Lung (tissue), 12 donors: ENCODE results near the gene CHRNA4. TPM values are rescaled to one million over a fixed set of nuclear protein-coding genes. Genes with fewer than 3 reads are reported as not detected.

Experiments
- ATAC-seq: fragments of 200-7000 bp; cut with Tn5 transposase; one replicate; pipeline ENCODE4 v1.9.1; 2020; ENCODE audit warnings: moderate number of reproducible peaks; ENCODE audit not compliant: insufficient read depth, low FRiP score
- DNase-seq, 3 donors: peaks; one replicate each; pipeline ENCODE4 v3.0.0-alpha.2; 2013 to 2017
- H3K27ac ChIP-seq, 2 donors: one replicate each; pipeline ENCODE4 v1.5.1; 2013; ENCODE audit warnings: mild to moderate bottlenecking in 2 of 2, moderate library complexity in 2 of 2, control low read depth in 1 of 2, inconsistent platforms in 1 of 2, low read depth in 1 of 2, low read length in 1 of 2
- H3K27me3 ChIP-seq, 3 donors: one replicate each; pipeline ENCODE4 v1.5.1; 2013; ENCODE audit warnings: low read length in 2 of 3; ENCODE audit not compliant: control insufficient read depth in 3 of 3, insufficient read depth in 3 of 3
- H3K36me3 ChIP-seq, 4 donors: one replicate each; pipeline ENCODE4 v1.5.1; 2013; ENCODE audit warnings: low read length in 4 of 4, mild to moderate bottlenecking in 1 of 4, moderate library complexity in 1 of 4; ENCODE audit not compliant: control insufficient read depth in 4 of 4, insufficient read depth in 4 of 4
- H3K4me1 ChIP-seq, 5 donors: one replicate each; pipeline ENCODE4 v1.5.1; 2013; ENCODE audit warnings: low read length in 5 of 5, mild to moderate bottlenecking in 2 of 5, moderate library complexity in 1 of 5; ENCODE audit not compliant: control insufficient read depth in 5 of 5, insufficient read depth in 5 of 5
- H3K4me3 ChIP-seq: one replicate; pipeline ENCODE4 v1.5.1; 2013; ENCODE audit warnings: mild to moderate bottlenecking, control low read depth, moderate library complexity
- H3K9ac ChIP-seq, 2 donors: one replicate each; pipeline ENCODE4 v1.5.1; 2013; ENCODE audit warnings: low read length in 2 of 2, control low read depth in 1 of 2; ENCODE audit not compliant: insufficient read depth in 1 of 2
- H3K9me3 ChIP-seq, 4 donors: one replicate each; pipeline ENCODE4 v1.5.1; 2013; ENCODE audit warnings: low read length in 3 of 4, mild to moderate bottlenecking in 1 of 4, moderate library complexity in 1 of 4; ENCODE audit not compliant: control insufficient read depth in 4 of 4, insufficient read depth in 3 of 4
- WGBS, 2 donors: extraction: QIAGEN DNeasy Blood & Tissue Kit; methylation state at CpG; one replicate each; pipeline ENCODE4 v1.1.7; 2013; 5-methylcytosine and 5-hydroxymethylcytosine counted together
- polyA plus RNA-seq, 2 donors: library from polyadenylated mRNA; stranded (reverse); fragments of 200-250 nt; gene quantifications; one replicate each; pipeline ENCODE4 v1.2.1, GENCODE V29; 2013
- total RNA-seq, 2 donors: library from RNA; depleted of rRNA in 1 of 2; stranded (reverse); fragments of >200 nt in 1 of 2; gene quantifications; one replicate each; pipeline ENCODE4 v1.2.1, GENCODE V29; 2014 to 2021
- TF ChIP-seq, protein P1 (sequence below): IDR thresholded peaks from 2 replicates; pipeline ENCODE4 v1.5.1; 2012; ENCODE audit warnings: mild to moderate bottlenecking; ENCODE audit errors: control extremely low read depth, extremely low read depth
- donor health status: control.
- donor health status: control.
- donor health status: Bipolar disorder and iron deficiency.
- donor health status: healthy.
- donor health status: DM: yes; HTN: yes; CAD: no.

Gene CHRNA4
- total and polyA plus RNA-seq, 4 donors, result 0.01 to 1.1 (median 0.46) TPM

DNA sequence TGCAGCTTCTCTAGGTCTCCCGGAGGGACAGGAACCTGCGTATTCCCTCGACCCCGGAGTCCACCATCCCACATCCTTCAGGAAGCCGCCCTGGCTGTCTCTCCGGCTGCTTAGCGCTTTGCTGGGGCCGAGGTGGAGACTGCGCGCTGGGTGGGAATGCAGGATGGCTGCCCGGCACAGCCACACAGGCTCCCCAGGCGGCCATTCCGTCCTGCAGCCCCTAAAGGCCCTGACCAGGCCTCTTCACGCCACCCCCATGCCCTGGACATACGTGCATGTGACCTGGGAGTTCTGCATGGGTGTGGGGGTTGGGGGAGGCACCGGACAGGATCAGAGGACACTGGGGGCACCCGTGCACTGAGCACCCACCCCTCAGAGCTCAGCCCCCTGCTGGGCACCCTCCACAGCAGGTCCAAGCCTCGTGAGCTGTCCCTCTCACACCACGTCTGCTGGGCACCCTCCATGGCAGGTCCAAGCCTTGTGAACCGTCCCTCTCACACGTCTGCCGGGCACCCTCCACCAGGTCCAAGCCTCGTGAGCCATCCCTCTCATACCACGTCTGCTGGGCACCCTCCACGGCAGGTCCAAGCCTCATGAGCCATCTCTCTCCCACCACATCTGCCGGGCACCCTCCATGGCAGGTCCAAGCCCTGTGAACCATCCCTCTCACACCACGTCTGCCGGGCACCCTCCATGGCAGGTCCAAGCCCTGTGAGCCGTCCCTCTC, 40.4 kb upstream of the CHRNA4 start:
- no peak for DNase-seq
- peaks cover 0 to 13% (median 5%) of the 10 kb centered on the region in 3 donors for H3K27me3 ChIP-seq

GRCh38 chr20:63400486-63401210, 39.5 kb upstream of the CHRNA4 start:
- 76 to 85% methylated on average over 38 to 44 of the region's 44 CpGs for WGBS, 2 donors
- Histone ChIP-seq H3K9ac (no peak overlapping the region), H3K4me1 (no peaks in the 10 kb centered on the region), H3K27ac (no peak overlapping the region), H3K27me3 (peaks cover 0 to 18% (median 5%) of the 10 kb centered on the region in 3 donors), H3K36me3 (no peaks in the 10 kb centered on the region), H3K4me3 (no peak overlapping the region), H3K9me3 (peaks cover 0 to 8% (median 0%) of the 10 kb centered on the region in 4 donors)
- no peak for ATAC-seq
- DNase-seq, result no peak
- TF ChIP-seq, protein P1, sequence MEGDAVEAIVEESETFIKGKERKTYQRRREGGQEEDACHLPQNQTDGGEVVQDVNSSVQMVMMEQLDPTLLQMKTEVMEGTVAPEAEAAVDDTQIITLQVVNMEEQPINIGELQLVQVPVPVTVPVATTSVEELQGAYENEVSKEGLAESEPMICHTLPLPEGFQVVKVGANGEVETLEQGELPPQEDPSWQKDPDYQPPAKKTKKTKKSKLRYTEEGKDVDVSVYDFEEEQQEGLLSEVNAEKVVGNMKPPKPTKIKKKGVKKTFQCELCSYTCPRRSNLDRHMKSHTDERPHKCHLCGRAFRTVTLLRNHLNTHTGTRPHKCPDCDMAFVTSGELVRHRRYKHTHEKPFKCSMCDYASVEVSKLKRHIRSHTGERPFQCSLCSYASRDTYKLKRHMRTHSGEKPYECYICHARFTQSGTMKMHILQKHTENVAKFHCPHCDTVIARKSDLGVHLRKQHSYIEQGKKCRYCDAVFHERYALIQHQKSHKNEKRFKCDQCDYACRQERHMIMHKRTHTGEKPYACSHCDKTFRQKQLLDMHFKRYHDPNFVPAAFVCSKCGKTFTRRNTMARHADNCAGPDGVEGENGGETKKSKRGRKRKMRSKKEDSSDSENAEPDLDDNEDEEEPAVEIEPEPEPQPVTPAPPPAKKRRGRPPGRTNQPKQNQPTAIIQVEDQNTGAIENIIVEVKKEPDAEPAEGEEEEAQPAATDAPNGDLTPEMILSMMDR, result no peak

More for the DNA sequence above, 40.4 kb upstream of the CHRNA4 start:
- H3K27ac ChIP-seq, result no peak overlapping the region
- no peak overlapping the region for H3K9ac ChIP-seq
- WGBS, 2 donors, result 68 to 83% methylated on average over 28 to 29 of the region's 29 CpGs
- H3K9me3 ChIP-seq, result peaks cover 0 to 8% (median 0%) of the 10 kb centered on the region in 4 donors
- TF ChIP-seq, protein P1, result no peak
- H3K36me3 ChIP-seq, result no peaks in the 10 kb centered on the region
- no peak overlapping the region for H3K4me3 ChIP-seq
- no peaks in the 10 kb centered on the region for H3K4me1 ChIP-seq
- no peak for ATAC-seq

GRCh38 chr20:63399596-63400375, 38.6 kb upstream of the CHRNA4 start:
- Histone ChIP-seq H3K4me3 (no peak overlapping the region), H3K9ac (no peak overlapping the region), H3K27me3 (peaks cover 0 to 18% (median 5%) of the 10 kb centered on the region in 3 donors), H3K9me3 (peaks cover 0 to 5% (median 0%) of the 10 kb centered on the region in 4 donors), H3K36me3 (no peaks in the 10 kb centered on the region), H3K27ac (no peak overlapping the region), H3K4me1 (peaks cover 0 to 1% (median 0%) of the 10 kb centered on the region in 5 donors)
- TF ChIP-seq, protein P1, result no peak
- no peak for ATAC-seq
- no peak for DNase-seq
- WGBS, 2 donors, result 87 to 93% methylated on average over 38 to 41 of the region's 41 CpGs
